WTC11 (cell line): ENCODE results near the gene STK11. TPM values are rescaled to one million over a fixed set of nuclear protein-coding genes. Genes with fewer than 3 reads are reported as not detected.
A peak's percentile ranks its signal among the peaks of the same experiment; 100 is the strongest.

Experiments used
- ATAC-seq: fragments of 200-7000 bp; cut with Tn5 transposase; 2 replicates; pipeline ENCODE4 v1.10.0; 2021; ENCODE audit warnings: mild to moderate bottlenecking, moderate library complexity
- CTCF ChIA-PET: fragments of 300-600 bp; sonication (Branson Sonifier 250); formaldehyde crosslinking; loops from one replicate; lab custom pipeline; 2021; ENCODE audit warnings: antibody characterized with exemption; lab: Charles Lee
- POLR2A ChIA-PET: fragments of 350-600 bp; sonication (Branson Sonifier 250); formaldehyde crosslinking; loops from one replicate; lab custom pipeline; 2021; ENCODE audit warnings: antibody characterized with exemption; lab: Charles Lee
- DNase-seq: peaks from one replicate; pipeline ENCODE4 v3.0.0; 2021; ENCODE audit warnings: low spot score
- H3K27ac Mint-ChIP-seq: 2 replicates; pipeline ENCODE4 v1.8.0; 2021; ENCODE audit warnings: mixed read lengths
- H3K27me3 Mint-ChIP-seq: 2 replicates; pipeline ENCODE4 v1.8.0; 2021; ENCODE audit warnings: low read depth, mild to moderate bottlenecking, moderate library complexity, mixed read lengths
- H3K36me3 Mint-ChIP-seq: 2 replicates; pipeline ENCODE4 v1.8.0; 2021; ENCODE audit warnings: mixed read lengths
- H3K4me1 Mint-ChIP-seq: 2 replicates; pipeline ENCODE4 v1.8.0; 2022; ENCODE audit warnings: mixed read lengths
- H3K4me3 Mint-ChIP-seq: 2 replicates; pipeline ENCODE4 v1.8.0; 2021; ENCODE audit warnings: mild to moderate bottlenecking, moderate library complexity, mixed read lengths
- H3K9me3 Mint-ChIP-seq: 2 replicates; pipeline ENCODE4 v1.8.0; 2021; ENCODE audit warnings: mixed read lengths
- ATF1 ChIP-seq: sonication (generic); formaldehyde crosslinking; IDR thresholded peaks from 2 replicates; pipeline ENCODE4 v1.8.1; 2023; ENCODE audit warnings: mild to moderate bottlenecking, moderate library complexity, missing genetic modification reagents
- ATF3 ChIP-seq: sonication (generic); formaldehyde crosslinking; conservative IDR thresholded peaks from 2 replicates; pipeline ENCODE4 v1.8.1; 2022; ENCODE audit warnings: mild to moderate bottlenecking, missing genetic modification reagents
- CDX4 ChIP-seq: fragments of 250-450 bp; sonication (Bioruptor Pico); IDR thresholded peaks from 2 replicates; pipeline ENCODE4 v1.9.0; 2021; ENCODE audit warnings: moderate library complexity, mild to moderate bottlenecking, inconsistent platforms, borderline replicate concordance
- CREB1 ChIP-seq: sonication (generic); formaldehyde crosslinking; IDR thresholded peaks from 2 replicates; pipeline ENCODE4 v1.8.0; 2023; ENCODE audit warnings: mild to moderate bottlenecking, missing genetic modification reagents
- CREM ChIP-seq: sonication (generic); formaldehyde crosslinking; IDR thresholded peaks from 2 replicates; pipeline ENCODE4 v1.8.1; 2022; ENCODE audit warnings: mild to moderate bottlenecking, missing genetic modification reagents, moderate library complexity
- ETV6 ChIP-seq: sonication (generic); formaldehyde crosslinking; IDR thresholded peaks from 2 replicates; pipeline ENCODE4 v1.8.1; 2022; ENCODE audit warnings: mild to moderate bottlenecking, missing genetic modification reagents
- GABPB1 ChIP-seq: sonication (generic); formaldehyde crosslinking; IDR thresholded peaks from 2 replicates; pipeline ENCODE4 v1.8.1; 2023; ENCODE audit warnings: mild to moderate bottlenecking, missing genetic modification reagents
- JAZF1 ChIP-seq: fragments of 250-450 bp; sonication (Bioruptor Pico); IDR thresholded peaks from 2 replicates; pipeline ENCODE4 v1.9.0; 2021; ENCODE audit warnings: moderate library complexity, mild to moderate bottlenecking, inconsistent platforms
- NFATC4 ChIP-seq: fragments of 250-450 bp; sonication (Bioruptor Pico); IDR thresholded peaks from 2 replicates; pipeline ENCODE4 v1.9.0; 2021; ENCODE audit warnings: mild to moderate bottlenecking
- NFE2L1 ChIP-seq: sonication (generic); formaldehyde crosslinking; IDR thresholded peaks from 2 replicates; pipeline ENCODE4 v1.8.1; 2023; ENCODE audit warnings: missing genetic modification reagents
- OVOL2 ChIP-seq: fragments of 250-450 bp; sonication (Bioruptor Pico); IDR thresholded peaks from 2 replicates; pipeline ENCODE4 v1.9.0; 2021; ENCODE audit warnings: mild to moderate bottlenecking, borderline replicate concordance
- RELA ChIP-seq: sonication (generic); formaldehyde crosslinking; IDR thresholded peaks from 2 replicates; pipeline ENCODE4 v1.8.1; 2022; ENCODE audit warnings: missing genetic modification reagents, mild to moderate bottlenecking, borderline replicate concordance
- SMAD4 ChIP-seq: sonication (generic); formaldehyde crosslinking; IDR thresholded peaks from 2 replicates; pipeline ENCODE4 v1.8.0; 2022; ENCODE audit warnings: mild to moderate bottlenecking, missing genetic modification reagents
- TCF7 ChIP-seq: sonication (generic); formaldehyde crosslinking; IDR thresholded peaks from 2 replicates; pipeline ENCODE4 v1.8.0; 2022; ENCODE audit warnings: mild to moderate bottlenecking, low read depth, missing genetic modification reagents, moderate library complexity
- TEAD1 ChIP-seq: sonication (generic); formaldehyde crosslinking; IDR thresholded peaks from 2 replicates; pipeline ENCODE4 v1.8.0; 2022; ENCODE audit warnings: mild to moderate bottlenecking, missing genetic modification reagents
- ZMAT4 ChIP-seq: fragments of 250-450 bp; sonication (Bioruptor Pico); IDR thresholded peaks from 2 replicates; pipeline ENCODE4 v1.9.0; 2021; ENCODE audit warnings: mild to moderate bottlenecking
- ZNF138 ChIP-seq: sonication (generic); formaldehyde crosslinking; conservative IDR thresholded peaks from 2 replicates; pipeline ENCODE4 v1.8.1; 2022; ENCODE audit warnings: mild to moderate bottlenecking, moderate library complexity, missing genetic modification reagents
- total RNA-seq: library from RNA; stranded (reverse); gene quantifications from 3 replicates; pipeline ENCODE4 v1.2.3, GENCODE V29; 2021
- TF ChIP-seq, protein P1 (sequence below): sonication (generic); formaldehyde crosslinking; IDR thresholded peaks from 2 replicates; pipeline ENCODE4 v1.8.1; 2022; ENCODE audit warnings: low read depth, mild to moderate bottlenecking, moderate library complexity, missing genetic modification reagents, borderline replicate concordance
- TF ChIP-seq, protein P2 (sequence below): sonication (generic); formaldehyde crosslinking; IDR thresholded peaks from 2 replicates; pipeline ENCODE4 v1.8.1; 2023; ENCODE audit warnings: mild to moderate bottlenecking, missing genetic modification reagents, moderate library complexity
- TF ChIP-seq, protein P3 (sequence below): sonication (generic); formaldehyde crosslinking; IDR thresholded peaks from 2 replicates; pipeline ENCODE4 v1.8.0; 2023; ENCODE audit warnings: mild to moderate bottlenecking, missing genetic modification reagents
- TF ChIP-seq, protein P4 (sequence below): fragments of 200-600 bp; IDR thresholded peaks from 2 replicates; pipeline ENCODE4 v1.8.0; 2022; ENCODE audit warnings: antibody characterized with exemption
- TF ChIP-seq, protein P5 (sequence below): sonication (generic); formaldehyde crosslinking; IDR thresholded peaks from 2 replicates; pipeline ENCODE4 v1.8.0; 2022; ENCODE audit warnings: mild to moderate bottlenecking, missing genetic modification reagents
- TF ChIP-seq, protein P6 (sequence below): sonication (generic); formaldehyde crosslinking; IDR thresholded peaks from 2 replicates; pipeline ENCODE4 v1.8.1; 2022; ENCODE audit warnings: low read depth, missing genetic modification reagents, borderline replicate concordance

Gene STK11
- total RNA-seq, 1 experiment from 2014 or later = 112 TPM

DNA sequence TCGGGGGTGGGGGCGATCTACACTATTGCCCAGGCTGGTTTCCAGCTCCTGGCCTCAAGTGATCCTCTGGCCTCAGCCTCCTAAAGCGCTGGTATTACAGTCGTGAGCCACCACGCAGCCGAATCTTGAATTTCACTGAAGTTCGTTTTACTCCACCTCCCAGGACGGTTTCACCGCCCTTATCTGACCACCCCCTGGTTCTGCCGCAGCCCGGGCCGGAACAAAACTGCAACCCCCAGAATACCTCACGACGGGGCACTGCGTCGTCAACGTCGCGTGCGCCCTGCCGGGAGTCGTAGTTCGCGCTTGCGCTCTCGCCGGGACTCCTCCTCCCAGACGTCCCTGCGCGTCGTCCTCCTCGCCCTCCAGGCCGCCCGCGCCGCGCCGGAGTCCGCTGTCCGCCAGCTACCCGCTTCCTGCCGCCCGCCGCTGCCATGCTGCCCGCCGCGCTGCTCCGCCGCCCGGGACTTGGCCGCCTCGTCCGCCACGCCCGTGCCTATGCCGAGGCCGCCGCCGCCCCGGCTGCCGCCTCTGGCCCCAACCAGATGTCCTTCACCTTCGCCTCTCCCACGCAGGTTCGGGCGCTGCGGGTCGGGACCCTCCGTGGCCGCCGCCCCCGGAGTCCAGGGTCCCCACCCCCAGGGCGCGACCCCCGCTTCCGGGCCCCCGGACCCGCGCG is 36.0 kb downstream of the STK11 start, which contains the start of gene ATP5F1D (continued):
- TF ChIP-seq, protein P1, sequence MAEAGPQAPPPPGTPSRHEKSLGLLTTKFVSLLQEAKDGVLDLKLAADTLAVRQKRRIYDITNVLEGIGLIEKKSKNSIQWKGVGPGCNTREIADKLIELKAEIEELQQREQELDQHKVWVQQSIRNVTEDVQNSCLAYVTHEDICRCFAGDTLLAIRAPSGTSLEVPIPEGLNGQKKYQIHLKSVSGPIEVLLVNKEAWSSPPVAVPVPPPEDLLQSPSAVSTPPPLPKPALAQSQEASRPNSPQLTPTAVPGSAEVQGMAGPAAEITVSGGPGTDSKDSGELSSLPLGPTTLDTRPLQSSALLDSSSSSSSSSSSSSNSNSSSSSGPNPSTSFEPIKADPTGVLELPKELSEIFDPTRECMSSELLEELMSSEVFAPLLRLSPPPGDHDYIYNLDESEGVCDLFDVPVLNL (CRISPR knock-in tag) = no peak
- TF ChIP-seq JAZF1 (CRISPR knock-in tag) (no peak), GABPB1 (peak; percentile 73), SMAD4 (CRISPR knock-in tag) (no peak), CDX4 (no peak), ATF3 (CRISPR knock-in tag) (no peak), CREM (CRISPR knock-in tag) (peak; percentile 71; the same call in 1 of the 2 replicates), ZMAT4 (no peak), TCF7 (no peak)
- TF ChIP-seq, protein P2, sequence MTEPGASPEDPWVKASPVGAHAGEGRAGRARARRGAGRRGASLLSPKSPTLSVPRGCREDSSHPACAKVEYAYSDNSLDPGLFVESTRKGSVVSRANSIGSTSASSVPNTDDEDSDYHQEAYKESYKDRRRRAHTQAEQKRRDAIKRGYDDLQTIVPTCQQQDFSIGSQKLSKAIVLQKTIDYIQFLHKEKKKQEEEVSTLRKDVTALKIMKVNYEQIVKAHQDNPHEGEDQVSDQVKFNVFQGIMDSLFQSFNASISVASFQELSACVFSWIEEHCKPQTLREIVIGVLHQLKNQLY (CRISPR knock-in tag) = no peak
- TF ChIP-seq, protein P3, sequence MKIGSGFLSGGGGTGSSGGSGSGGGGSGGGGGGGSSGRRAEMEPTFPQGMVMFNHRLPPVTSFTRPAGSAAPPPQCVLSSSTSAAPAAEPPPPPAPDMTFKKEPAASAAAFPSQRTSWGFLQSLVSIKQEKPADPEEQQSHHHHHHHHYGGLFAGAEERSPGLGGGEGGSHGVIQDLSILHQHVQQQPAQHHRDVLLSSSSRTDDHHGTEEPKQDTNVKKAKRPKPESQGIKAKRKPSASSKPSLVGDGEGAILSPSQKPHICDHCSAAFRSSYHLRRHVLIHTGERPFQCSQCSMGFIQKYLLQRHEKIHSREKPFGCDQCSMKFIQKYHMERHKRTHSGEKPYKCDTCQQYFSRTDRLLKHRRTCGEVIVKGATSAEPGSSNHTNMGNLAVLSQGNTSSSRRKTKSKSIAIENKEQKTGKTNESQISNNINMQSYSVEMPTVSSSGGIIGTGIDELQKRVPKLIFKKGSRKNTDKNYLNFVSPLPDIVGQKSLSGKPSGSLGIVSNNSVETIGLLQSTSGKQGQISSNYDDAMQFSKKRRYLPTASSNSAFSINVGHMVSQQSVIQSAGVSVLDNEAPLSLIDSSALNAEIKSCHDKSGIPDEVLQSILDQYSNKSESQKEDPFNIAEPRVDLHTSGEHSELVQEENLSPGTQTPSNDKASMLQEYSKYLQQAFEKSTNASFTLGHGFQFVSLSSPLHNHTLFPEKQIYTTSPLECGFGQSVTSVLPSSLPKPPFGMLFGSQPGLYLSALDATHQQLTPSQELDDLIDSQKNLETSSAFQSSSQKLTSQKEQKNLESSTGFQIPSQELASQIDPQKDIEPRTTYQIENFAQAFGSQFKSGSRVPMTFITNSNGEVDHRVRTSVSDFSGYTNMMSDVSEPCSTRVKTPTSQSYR (CRISPR knock-in tag) = no peak

DNA sequence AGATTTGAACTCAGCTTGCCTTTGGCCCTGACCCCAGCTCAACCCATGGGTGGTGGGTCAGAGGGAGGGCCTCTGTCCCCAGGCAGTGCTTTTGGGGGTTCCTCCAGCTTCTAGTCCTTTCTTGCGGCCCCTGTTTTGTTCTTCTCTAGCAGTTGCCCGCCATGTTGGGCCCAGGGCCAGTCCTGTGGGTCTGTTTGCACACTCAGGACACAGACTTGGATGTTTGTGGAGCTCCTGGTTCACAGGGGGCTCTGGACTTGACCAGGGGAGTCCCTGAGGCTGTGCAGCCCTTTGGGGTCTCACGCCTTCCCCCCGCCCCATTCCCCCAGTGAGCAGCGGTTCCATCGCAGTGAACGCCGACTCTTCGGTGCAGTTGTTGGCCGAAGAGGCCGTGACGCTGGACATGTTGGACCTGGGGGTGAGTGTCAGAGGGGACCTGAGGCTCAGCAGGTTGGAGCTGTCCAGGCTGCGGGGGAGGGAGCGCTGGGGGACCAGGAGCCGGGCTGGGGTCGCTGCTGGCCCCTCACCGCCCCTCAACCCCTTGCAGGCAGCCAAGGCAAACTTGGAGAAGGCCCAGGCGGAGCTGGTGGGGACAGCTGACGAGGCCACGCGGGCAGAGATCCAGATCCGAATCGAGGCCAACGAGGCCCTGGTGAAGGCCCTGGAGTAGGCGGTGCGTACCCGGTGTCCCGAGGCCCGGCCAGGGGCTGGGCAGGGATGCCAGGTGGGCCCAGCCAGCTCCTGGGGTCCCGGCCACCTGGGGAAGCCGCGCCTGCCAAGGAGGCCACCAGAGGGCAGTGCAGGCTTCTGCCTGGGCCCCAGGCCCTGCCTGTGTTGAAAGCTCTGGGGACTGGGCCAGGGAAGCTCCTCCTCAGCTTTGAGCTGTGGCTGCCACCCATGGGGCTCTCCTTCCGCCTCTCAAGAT is 38.5 kb downstream of the STK11 start:
- ATAC-seq (peak; percentile 43), DNase-seq (peak; percentile 93)
- CTCF ChIA-PET = interaction anchor here (0.5 to 9.7 kb wide), 84 partner anchors 8 to 996 kb away, joined by 3 to 648 read pairs (median 4); partner anchors contain the start of genes ARHGAP45, CIRBP, FAM174C and NDUFS7
- Mint-ChIP-seq H3K36me3 (no peaks in the 10 kb centered on the region), H3K4me1 (peaks cover 18% of the 10 kb centered on the region), H3K27me3 (peaks cover 4% of the 10 kb centered on the region; the same call in 1 of the 2 replicates), H3K4me3 (no peak overlapping the region), H3K27ac (peak overlapping the region; percentile 80; the same call in 1 of the 2 replicates), H3K9me3 (no peaks in the 10 kb centered on the region)
- POLR2A ChIA-PET = interaction anchor here (0.5 to 3.4 kb wide), 11 partner anchors 9 to 780 kb away, joined by 3 to 37 read pairs (median 4); partner anchors contain the start of gene CIRBP
- TF ChIP-seq, protein P4, sequence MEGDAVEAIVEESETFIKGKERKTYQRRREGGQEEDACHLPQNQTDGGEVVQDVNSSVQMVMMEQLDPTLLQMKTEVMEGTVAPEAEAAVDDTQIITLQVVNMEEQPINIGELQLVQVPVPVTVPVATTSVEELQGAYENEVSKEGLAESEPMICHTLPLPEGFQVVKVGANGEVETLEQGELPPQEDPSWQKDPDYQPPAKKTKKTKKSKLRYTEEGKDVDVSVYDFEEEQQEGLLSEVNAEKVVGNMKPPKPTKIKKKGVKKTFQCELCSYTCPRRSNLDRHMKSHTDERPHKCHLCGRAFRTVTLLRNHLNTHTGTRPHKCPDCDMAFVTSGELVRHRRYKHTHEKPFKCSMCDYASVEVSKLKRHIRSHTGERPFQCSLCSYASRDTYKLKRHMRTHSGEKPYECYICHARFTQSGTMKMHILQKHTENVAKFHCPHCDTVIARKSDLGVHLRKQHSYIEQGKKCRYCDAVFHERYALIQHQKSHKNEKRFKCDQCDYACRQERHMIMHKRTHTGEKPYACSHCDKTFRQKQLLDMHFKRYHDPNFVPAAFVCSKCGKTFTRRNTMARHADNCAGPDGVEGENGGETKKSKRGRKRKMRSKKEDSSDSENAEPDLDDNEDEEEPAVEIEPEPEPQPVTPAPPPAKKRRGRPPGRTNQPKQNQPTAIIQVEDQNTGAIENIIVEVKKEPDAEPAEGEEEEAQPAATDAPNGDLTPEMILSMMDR = peak; percentile 74
- TF ChIP-seq ETV6 (CRISPR knock-in tag) (no peak), ZNF138 (CRISPR knock-in tag) (no peak), OVOL2 (CRISPR knock-in tag) (no peak), ATF1 (no peak), NFATC4 (CRISPR knock-in tag) (no peak), NFE2L1 (CRISPR knock-in tag) (no peak), TEAD1 (CRISPR knock-in tag) (no peak), CREB1 (no peak), RELA (CRISPR knock-in tag) (0 out of 2 replicates have a peak, but pooled peaks have one; percentile 34)
- TF ChIP-seq, protein P5, sequence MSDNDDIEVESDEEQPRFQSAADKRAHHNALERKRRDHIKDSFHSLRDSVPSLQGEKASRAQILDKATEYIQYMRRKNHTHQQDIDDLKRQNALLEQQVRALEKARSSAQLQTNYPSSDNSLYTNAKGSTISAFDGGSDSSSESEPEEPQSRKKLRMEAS (CRISPR knock-in tag) = 0 out of 2 replicates have a peak, but pooled peaks have one; percentile 37
- TF ChIP-seq, protein P6, sequence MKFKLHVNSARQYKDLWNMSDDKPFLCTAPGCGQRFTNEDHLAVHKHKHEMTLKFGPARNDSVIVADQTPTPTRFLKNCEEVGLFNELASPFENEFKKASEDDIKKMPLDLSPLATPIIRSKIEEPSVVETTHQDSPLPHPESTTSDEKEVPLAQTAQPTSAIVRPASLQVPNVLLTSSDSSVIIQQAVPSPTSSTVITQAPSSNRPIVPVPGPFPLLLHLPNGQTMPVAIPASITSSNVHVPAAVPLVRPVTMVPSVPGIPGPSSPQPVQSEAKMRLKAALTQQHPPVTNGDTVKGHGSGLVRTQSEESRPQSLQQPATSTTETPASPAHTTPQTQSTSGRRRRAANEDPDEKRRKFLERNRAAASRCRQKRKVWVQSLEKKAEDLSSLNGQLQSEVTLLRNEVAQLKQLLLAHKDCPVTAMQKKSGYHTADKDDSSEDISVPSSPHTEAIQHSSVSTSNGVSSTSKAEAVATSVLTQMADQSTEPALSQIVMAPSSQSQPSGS (CRISPR knock-in tag) = no peak
